ENCODE results near the gene ITGA7. TPM values are rescaled to one million over a fixed set of nuclear protein-coding genes. Genes with fewer than 3 reads are reported as not detected.

Gene ITGA7
- total RNA-seq, 2 donors from 2014 or later = 6.6 to 8.9 TPM

DNA sequence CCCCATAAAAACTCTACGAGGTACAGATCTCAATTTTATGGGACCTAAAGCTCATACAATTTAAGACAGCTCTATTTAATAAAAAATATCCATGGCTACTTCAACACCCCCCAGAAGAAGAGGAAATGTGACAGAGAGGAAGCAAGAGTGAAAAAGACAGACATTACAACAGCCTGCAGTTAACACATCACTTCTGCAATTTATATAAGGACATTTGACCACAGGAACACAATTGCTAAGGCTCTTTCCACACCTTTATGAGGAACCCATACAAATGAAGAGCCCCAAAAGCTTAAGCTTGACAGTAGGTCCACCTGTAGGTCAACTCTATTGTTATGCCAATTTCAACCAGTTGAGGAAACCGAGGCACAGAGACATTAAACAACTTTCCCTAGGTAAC is 65.4 kb downstream of the ITGA7 start:
- no peak for ATAC-seq (replicated peaks in 1 of 2)
- Mint-ChIP-seq H3K9me3 (peaks cover 0 to 3% of the 10 kb centered on the region in 2 donors), H3K36me3 (ENCODE audit: insufficient read depth in 2 of 2) (peaks cover 0 to 5% of the 10 kb centered on the region in 2 donors), H3K27me3 (ENCODE audit: low read depth) (peaks cover 17% of the 10 kb centered on the region), H3K4me3 (no peak overlapping the region), H3K27ac (no peak overlapping the region), H3K4me1 (ENCODE audit: low read depth) (peaks cover 42% of the 10 kb centered on the region)
- no peak for DNase-seq

GRCh38 chr12:55641595-55641994 is 66.1 kb downstream of the ITGA7 start:
- DNase-seq (no peak), ATAC-seq (replicated peaks in 1 of 2) (no peak)
- peaks cover 43% of the 10 kb centered on the region for H3K4me1 Mint-ChIP-seq (ENCODE audit: low read depth)
- H3K36me3 Mint-ChIP-seq (ENCODE audit: insufficient read depth in 2 of 2) = peaks cover 0 to 2% of the 10 kb centered on the region in 2 donors
- no peak overlapping the region for H3K4me3 Mint-ChIP-seq
- no peak overlapping the region for H3K27ac Mint-ChIP-seq
- H3K27me3 Mint-ChIP-seq (ENCODE audit: low read depth) = peaks cover 21% of the 10 kb centered on the region
- H3K9me3 Mint-ChIP-seq = no peaks in the 10 kb centered on the region

- Mint-ChIP-seq H3K27me3 (ENCODE audit: low read depth) (peaks cover 36% of the 10 kb centered on the region), H3K9me3 (no peaks in the 10 kb centered on the region), H3K36me3 (ENCODE audit: insufficient read depth in 2 of 2) (no peaks in the 10 kb centered on the region), H3K27ac (peak overlapping the region; percentile 9), H3K4me3 (peak overlapping the region; percentile 74 to 76), H3K4me1 (ENCODE audit: low read depth) (peaks cover 27% of the 10 kb centered on the region)
- ATAC-seq (replicated peaks in 1 of 2) (peak; percentile 88 to 90), DNase-seq (peak; percentile 34 to 58)
Observed at GRCh38 chr12:55637467-55637866, 70.2 kb downstream of the ITGA7 start.

GRCh38 chr12:55636853-55637252 is 70.9 kb downstream of the ITGA7 start, which contains the start of gene OR10P1:
TSS of gene OR10P1 (plus strand) at chr12:55636892. CDS start at chr12:55636892, 0 bp downstream.
- H3K27ac Mint-ChIP-seq = peak within 1 kb of the TSS; percentile 9
- peaks cover 42% of the 10 kb centered on the region for H3K27me3 Mint-ChIP-seq (ENCODE audit: low read depth)
- no peak for ATAC-seq (replicated peaks in 1 of 2)

GRCh38 chr12:55636116-55636655 is 71.5 kb downstream of the ITGA7 start:
- Mint-ChIP-seq H3K27ac (no peak overlapping the region), H3K36me3 (ENCODE audit: insufficient read depth in 2 of 2) (no peaks in the 10 kb centered on the region), H3K4me3 (peak overlapping the region in 1 of 2 donors; percentile 50), H3K4me1 (ENCODE audit: low read depth) (peaks cover 20% of the 10 kb centered on the region), H3K9me3 (no peaks in the 10 kb centered on the region), H3K27me3 (ENCODE audit: low read depth) (peaks cover 43% of the 10 kb centered on the region)
- DNase-seq (no peak), ATAC-seq (replicated peaks in 1 of 2) (peak; percentile 68 to 69)

More at GRCh38 chr12:55636853-55637252, 70.9 kb downstream of the ITGA7 start, which contains the start of gene OR10P1:
- Mint-ChIP-seq H3K36me3 (ENCODE audit: insufficient read depth in 2 of 2) (no peaks in the 10 kb centered on the region), H3K4me3 (peak within 1 kb of the TSS; percentile 74 to 76), H3K9me3 (no peaks in the 10 kb centered on the region), H3K4me1 (ENCODE audit: low read depth) (peaks cover 21% of the 10 kb centered on the region)
- DNase-seq = no peak

Other genes with a start within 250 kb of the ITGA7 start
- gene OR6C70, start 237.8 kb downstream of the ITGA7 start, total RNA-seq = under 1 TPM in 1 of 2 donors, not detected in 1; 0.26 TPM
- gene OR6C68, start 215.5 kb downstream of the ITGA7 start, total RNA-seq = not detected
- not detected for gene OR6C4, start 158.3 kb downstream of the ITGA7 start, total RNA-seq
- not detected for gene OR2AP1, start 135.4 kb downstream of the ITGA7 start, total RNA-seq
- gene OR10P1, start 71.0 kb downstream of the ITGA7 start, total RNA-seq = not detected
- 100 to 1,000 TPM; 116 to 121 TPM for gene BLOC1S1, start 8.1 kb upstream of the ITGA7 start, total RNA-seq
- gene RDH5, start 12.5 kb upstream of the ITGA7 start, total RNA-seq = 1 to 10 TPM; 7.3 to 9.3 TPM
- 100 to 1,000 TPM; 122 to 154 TPM for gene CD63, start 21.1 kb upstream of the ITGA7 start, total RNA-seq
- gene GDF11, start 35.2 kb upstream of the ITGA7 start, total RNA-seq = 1 to 10 TPM; 3.4 to 4.8 TPM
- 100 to 1,000 TPM; 106 to 127 TPM for gene SARNP, start 109.8 kb upstream of the ITGA7 start, total RNA-seq
- 10 to 100 TPM; 29.5 to 33.5 TPM for gene ORMDL2, start 110.1 kb upstream of the ITGA7 start, total RNA-seq
- gene DNAJC14, start 121.7 kb upstream of the ITGA7 start, total RNA-seq = 10 to 100 TPM; 24.1 to 24.4 TPM
- gene MMP19, start 135.0 kb upstream of the ITGA7 start, total RNA-seq = under 1 TPM; 0.41 to 0.81 TPM
- gene PYM1, start 220.0 kb upstream of the ITGA7 start, total RNA-seq = 10 to 100 TPM; 35.1 to 36.6 TPM
- 100 to 1,000 TPM; 343 to 396 TPM for gene DGKA, start 223.3 kb upstream of the ITGA7 start, total RNA-seq